ENCODE results near the gene CREG1.
A peak's percentile ranks its signal among the peaks of the same experiment; 100 is the strongest.

The CREG1 gene

GRCh38 chr1:167529829-167530474 is 23.6 kb downstream of the CREG1 start:
- no peak for DNase-seq

GRCh38 chr1:167528057-167528728 is 25.4 kb downstream of the CREG1 start:
- no peak for DNase-seq

- DNase-seq, result no peak
Measured at GRCh38 chr1:167526667-167527383, 26.7 kb downstream of the CREG1 start.

- peak; percentile 51 for DNase-seq
Measured at GRCh38 chr1:167524651-167525050, 28.9 kb downstream of the CREG1 start.

GRCh38 chr1:167522246-167522645 is 31.3 kb downstream of the CREG1 start:
- no peak for DNase-seq

GRCh38 chr1:167520711-167521206 is 32.8 kb downstream of the CREG1 start:
- DNase-seq, result no peak

- no peak for DNase-seq
Measured at GRCh38 chr1:167518331-167518700, 35.2 kb downstream of the CREG1 start, which contains the start of gene CD247. Gene CD247 (minus strand): TSS chr1:167518529. CDS start chr1:167518465, 64 bp downstream.

- DNase-seq, result no peak
Measured at GRCh38 chr1:167517535-167518330, 35.8 kb downstream of the CREG1 start.

- peak; percentile 14 for DNase-seq
Measured at GRCh38 chr1:167516404-167517388, 36.9 kb downstream of the CREG1 start.

- no peak for DNase-seq
Measured at GRCh38 chr1:167515893-167516321, 37.7 kb downstream of the CREG1 start.

GRCh38 chr1:167515461-167515860 is 38.1 kb downstream of the CREG1 start:
- no peak for DNase-seq

- no peak for DNase-seq
Measured at GRCh38 chr1:167514288-167514687, 39.3 kb downstream of the CREG1 start.

GRCh38 chr1:167512046-167512654 is 41.4 kb downstream of the CREG1 start:
- no peak for DNase-seq

GRCh38 chr1:167511374-167511986 is 42.1 kb downstream of the CREG1 start:
- DNase-seq, result no peak

GRCh38 chr1:167510881-167511280 is 42.7 kb downstream of the CREG1 start:
- no peak for DNase-seq

GRCh38 chr1:167510244-167510643 is 43.3 kb downstream of the CREG1 start:
- peak; percentile 79 for DNase-seq

- DNase-seq, result no peak
Measured at GRCh38 chr1:167509587-167509986, 44.0 kb downstream of the CREG1 start.

- DNase-seq, result no peak
Measured at GRCh38 chr1:167507719-167508118, 45.8 kb downstream of the CREG1 start.

GRCh38 chr1:167504467-167504827 is 49.1 kb downstream of the CREG1 start:
- no peak for DNase-seq

- no peak for DNase-seq
Measured at GRCh38 chr1:167503626-167504466, 49.7 kb downstream of the CREG1 start.

Data from NCI-H146 (cell line).